Activated CD4-positive, CD25-positive, alpha-beta regulatory T cell treated with anti-CD3 and anti-CD28 coated beads, Interleukin-2, amount 50 U/mL, for 24 hours (primary cell): ENCODE results near the gene GPR108.

Experiments
- ATAC-seq, 2 donors: fragments of 150-1000 bp; cut with Tn5 transposase; one replicate each; pipeline ENCODE4 v1.10.0; 2021; ENCODE audit warnings: mild to moderate bottlenecking in 1 of 2, moderate library complexity in 1 of 2

Gene GPR108

DNA sequence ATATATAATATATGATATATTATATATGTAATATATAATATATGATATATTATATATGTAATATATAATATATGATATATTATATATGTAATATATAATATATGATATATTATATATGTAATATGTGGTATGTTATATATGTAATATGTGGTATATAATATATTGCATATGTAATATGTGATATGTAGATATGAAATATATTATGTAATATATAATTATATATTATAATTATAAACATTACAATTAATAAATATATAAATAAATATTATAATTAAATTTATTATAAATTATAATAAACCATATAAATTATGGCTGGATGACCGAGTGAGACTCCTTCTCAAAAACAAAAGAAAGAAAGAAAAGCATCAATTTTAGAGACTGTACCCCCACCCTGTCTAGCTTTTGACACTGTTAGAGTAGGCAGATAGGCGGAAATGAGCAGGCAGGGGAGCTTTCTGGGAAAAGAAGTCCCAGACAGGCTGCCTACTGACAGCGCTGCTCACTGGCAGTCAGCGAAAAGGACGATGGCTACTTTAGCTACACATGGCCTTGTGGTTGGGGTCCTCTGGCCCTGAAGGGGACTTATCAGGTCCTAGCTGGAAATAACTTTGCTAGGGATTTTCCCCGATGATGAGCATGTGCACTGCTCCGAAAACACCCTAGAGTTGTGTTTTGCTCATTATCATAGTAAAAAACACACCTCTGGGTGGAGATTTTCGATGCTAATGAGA lies 36.6 kb downstream of the GPR108 start:
- no peak for ATAC-seq

DNA sequence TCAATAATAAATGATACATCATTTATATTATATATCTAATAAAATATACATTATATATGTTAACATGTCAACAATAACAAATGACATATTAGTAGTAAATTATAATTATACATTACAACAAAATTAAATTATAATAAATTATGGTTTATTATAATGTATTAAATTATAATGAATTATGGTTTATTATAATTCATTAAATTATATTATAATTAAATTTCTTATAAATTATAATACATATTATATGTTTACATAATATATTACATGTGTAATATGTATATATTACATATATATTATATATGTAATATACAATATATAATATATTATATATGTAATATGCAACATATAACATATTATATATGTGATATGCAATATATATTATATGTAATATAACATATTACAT lies 37.4 kb downstream of the GPR108 start:
- no peak for ATAC-seq

DNA sequence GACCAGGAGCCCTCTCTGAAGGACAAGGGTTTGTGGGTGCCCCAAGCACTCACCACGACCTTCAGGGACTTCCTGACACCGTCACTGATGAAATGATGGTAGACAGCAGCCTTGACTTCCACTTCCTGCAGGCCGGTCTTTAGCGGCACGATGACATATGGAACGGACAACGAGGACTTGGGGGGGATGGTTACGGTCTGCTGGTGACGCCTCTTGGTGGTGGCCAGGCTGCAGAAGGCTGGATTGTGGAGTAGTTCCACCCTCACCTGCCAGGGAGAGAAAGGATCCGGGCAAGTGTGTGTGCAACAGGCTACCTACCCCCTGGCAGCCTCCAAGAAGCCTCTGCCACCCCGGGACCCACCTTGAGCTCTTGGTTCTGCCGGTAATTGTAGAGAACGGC lies 40.1 kb downstream of the GPR108 start:
- ATAC-seq = no peak

DNA sequence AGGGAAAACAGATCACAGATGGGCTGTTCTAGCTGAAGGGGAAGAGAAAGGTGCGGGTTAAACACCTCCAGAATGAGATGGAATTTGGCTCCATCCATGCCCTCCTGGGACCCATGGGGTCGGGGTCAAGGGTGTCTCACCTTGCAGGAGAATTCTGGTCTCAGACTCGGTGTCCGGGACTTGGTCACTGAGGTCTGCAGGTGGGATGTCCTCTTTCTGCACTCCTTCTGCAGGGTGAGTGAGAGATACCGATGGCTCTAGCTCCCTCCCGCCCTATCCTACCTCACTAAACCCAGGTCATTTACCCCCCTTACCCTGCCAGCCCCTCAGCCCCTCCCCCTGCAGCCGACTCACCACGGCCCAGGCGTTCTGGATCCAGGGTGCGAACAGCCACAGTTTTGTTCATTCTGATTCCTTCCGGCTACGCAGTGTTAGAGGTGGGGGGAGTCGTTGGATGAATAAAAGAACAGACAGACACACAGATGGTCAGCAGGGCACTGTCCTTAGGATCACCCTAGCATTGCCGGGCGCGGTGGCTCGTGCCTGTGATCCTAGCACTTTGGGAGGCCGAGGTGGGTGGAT lies 41.0 kb downstream of the GPR108 start:
- ATAC-seq = no peak

DNA sequence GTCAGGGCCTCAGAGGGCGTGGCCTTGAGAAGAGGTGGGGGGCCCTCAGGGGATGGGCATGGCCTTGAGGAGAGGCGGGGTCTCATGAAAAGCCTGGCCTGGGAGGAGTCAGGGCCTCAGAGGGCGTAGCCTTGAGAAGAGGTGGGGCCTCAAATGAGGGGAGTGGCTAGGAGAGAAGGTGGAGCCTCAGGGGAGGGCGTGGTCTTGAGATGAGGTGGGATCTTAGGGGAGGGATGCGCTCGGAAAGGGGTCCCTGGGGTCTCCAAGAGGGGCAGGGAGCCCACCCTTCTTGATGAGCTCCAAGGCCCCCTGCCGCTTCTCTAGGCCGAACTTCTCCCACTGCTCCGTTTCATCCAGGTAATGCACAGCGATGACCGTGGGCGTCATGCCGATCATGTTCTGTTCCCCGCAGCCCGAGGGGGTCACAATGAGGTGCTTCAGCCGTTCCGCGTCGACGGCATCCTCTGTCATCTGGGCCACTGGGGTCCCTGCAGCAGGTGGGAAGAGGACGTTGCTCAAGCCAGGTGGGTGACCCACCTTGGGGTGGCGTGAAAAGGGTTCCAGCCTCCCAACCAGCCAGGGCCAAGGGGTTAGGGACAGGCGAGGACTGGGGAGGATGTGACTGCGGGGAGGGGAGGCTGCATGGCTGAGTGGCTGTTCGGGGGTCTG lies 43.1 kb downstream of the GPR108 start:
- no peak for ATAC-seq

DNA sequence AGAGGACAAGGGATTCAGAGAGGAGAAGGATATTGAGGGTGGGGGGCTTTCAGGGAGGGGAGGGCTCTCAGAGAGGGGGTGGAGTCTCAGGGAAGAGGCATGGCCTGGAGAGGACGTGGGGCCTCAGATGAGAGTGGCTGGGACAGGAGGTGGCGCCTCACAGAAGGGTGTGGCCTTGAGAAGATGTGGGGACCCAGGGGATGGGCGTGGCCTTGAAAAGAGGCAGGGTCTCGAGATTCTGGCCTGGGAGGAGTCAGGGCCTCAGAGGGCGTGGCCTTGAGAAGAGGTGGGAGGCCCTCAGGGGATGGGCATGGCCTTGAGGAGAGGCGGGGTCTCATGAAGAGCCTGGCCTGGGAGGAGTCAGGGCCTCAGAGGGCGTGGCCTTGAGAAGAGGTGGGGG lies 43.7 kb downstream of the GPR108 start:
- no peak for ATAC-seq

DNA sequence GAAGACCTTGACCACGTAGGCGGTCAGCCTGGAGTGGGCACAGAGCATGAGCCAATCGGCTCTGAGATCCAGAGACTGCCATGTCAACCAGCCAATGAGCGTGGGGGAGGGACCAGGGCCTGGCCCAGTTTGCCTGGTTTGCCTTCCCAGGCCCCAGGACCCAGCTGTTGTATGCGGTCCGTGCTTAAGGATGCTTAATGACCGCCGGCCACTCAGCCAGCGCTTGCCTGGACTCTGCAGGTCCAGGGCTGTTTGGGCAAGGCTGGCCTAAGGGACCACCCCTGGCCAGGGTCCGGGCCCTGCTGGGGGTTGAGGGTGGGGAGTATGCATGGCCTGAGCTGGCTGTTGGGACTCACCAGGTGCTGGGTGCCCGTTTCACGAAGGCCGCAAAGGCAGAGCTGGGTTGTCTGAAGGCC lies 44.3 kb downstream of the GPR108 start:
- ATAC-seq = no peak

DNA sequence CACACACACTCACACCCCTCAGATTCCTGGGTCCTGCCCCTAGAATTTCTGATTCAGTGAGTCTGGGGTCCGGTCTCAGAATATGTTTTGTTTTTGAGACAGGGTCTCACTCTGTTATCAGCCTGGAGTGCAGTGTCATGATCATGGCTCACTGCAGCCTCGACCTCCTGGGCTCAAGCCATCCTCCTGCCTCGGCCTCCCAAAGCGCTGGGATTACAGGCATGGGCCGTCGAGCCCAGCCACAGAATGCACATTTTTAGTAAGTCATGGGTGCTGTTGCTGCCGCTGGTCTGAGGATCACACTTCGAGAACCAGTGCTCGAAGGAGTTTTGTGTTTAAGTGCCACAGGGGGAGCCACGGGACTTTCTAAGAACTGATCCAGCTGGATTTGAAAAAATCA lies 45.4 kb downstream of the GPR108 start:
- ATAC-seq = no peak

DNA sequence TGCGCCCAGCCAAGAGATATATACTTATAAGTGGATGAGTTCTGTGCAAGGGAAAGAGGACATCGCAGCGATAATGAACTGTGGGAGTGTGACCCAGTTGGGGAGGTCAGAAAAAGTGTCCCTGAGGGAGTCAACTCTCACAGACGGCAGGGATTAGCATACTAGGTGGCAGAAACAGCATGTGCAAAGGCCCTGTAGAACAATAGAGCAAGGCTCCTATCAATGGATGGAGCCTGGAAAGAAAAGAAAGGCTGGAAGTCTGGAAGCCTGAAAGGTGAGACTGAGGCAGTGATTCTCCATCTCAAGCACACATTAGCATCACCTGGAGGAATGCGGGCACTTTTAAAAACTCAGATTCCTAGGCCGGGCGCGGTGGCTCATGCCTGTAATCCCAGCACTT lies 46.0 kb downstream of the GPR108 start:
- no peak for ATAC-seq

DNA sequence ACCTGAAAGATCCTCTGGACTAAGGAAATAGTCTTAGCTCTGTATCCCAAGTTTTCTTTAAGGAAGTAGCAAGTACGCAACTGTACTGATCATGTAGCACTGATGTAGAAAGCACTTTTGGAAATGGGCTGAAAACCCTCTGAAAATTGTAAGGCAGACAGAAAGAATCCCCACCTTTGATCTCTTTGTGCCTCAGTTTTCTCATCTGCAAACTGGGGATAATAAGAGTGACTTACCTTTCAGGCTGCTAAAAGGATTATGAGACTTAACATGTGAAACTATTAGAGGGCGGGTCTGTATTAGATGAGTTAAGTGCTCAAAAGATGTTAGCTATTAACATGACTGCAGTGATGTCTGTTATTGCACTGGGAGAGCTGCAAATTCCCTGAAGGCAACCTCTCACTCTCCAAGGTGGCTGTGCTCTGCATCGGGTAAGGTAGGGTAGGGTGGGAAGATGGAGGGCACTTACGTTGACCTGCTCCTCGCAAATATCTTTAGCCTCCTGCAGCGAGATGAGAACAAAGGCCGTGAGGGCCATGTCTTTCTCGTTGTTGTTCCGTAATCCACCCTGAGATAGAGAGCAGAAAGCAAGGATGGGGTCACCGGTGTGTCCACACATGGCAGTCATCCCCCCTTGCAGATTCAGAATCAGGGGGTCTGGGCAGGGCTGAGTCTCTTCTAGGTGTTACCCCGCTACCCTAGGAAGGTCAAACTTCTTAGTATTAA lies 47.1 kb downstream of the GPR108 start:
- ATAC-seq = no peak

DNA sequence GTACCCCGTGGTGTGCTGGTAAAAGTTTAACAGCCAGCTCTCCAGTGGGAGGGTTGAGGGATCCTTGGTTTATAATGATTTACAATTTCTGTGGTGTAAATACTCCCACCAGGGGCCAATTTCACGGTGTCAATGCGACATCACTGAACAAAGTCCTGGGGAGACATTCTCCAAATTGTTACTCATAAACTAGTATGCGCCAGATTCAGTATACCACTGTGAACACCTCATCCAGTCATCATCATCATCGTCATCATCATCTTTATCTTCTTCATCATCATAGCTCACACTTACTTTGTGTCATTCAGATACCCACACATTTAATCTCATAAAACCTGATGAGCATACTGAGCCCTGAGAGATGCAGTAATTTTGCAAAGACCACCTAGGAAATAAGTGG lies 50.3 kb downstream of the GPR108 start:
- ATAC-seq = peak; percentile 83 to 85

DNA sequence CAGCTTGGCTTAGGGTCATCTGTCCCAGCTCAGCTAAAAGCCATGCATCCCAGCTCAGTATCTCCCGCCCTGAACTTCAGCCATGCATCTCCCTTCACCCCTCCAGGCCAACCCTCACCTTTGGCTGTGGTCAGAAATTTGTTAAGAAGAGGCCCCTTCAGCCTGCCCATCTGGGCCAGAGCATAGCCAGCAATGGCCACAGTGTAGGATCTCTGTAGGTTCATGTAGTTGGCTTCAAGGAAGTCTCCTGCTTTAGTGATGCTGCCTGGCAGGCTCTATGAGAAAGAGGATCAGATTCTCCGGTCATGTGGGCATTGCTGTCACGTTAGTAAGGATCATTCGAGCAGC lies 50.8 kb downstream of the GPR108 start:
- no peak for ATAC-seq

DNA sequence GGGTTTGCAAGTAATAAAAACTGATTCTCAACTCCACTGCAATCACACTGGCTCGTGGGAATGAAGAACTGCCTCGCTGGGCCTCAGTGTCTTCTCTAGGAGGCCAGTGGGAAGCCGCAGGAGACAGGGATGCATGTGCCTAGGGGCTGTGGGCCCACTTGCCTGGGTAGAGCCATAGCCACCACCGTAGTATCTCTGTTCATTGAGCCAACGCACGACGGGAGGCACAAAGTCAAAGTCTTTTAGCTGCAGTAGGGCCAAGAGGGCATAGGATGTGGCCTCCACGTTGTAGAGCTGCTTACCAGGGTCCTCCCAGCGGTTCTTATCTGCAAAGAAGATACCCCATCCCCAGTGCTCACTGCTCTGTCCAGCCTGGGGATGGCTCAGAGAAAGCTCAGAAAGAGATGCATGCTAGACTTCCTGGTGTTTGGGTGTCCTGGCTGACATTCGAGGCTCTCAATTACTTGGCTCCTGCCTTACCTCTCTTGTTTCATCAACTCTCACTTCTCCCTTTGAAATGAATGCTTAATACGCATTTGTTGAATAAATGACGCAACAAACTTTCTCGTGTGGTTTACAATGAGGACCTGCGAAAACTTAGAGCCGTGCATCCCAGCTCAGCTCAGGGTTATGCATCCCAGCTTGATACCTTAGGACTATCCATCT lies 51.3 kb downstream of the GPR108 start:
- ATAC-seq = no peak

DNA sequence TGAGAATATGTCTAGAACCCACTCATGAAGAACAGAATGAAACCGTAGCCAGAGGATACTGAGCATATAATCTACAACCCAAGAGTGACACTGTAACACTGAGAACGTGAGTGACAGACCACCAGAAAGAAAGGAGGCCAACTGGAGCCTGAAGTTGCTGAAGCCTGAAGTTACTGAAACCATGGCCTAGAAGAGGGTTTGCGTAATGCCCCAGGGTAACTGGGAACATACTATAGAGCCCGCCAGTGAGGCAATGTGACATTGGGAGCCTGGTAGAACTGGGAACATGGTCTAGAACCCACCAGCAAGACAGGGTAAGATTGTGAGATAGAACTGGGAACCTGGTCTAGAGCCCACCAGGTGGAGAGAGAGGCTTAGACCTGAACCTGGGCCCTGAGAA lies 51.9 kb downstream of the GPR108 start:
- no peak for ATAC-seq

DNA sequence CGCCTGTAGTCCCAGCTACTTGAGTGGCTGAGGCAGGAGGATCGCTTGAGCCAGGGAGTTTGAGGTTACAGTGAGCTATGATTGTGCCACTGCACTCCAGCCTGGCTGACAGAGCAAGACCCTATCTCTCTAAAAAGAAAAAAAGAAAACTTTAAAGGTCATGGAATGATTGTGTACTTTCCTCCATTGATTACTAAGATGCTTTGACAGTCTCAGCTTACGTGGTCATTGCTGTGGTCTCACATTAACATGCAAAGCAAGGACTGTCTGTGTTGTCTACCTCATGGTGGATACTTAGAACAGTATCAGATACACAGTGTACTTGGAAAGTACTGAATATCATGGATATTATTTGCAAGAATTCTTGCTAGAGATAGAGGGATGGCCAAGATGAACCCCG lies 53.4 kb downstream of the GPR108 start:
- ATAC-seq = peak in 1 of 2 donors; percentile 22

DNA sequence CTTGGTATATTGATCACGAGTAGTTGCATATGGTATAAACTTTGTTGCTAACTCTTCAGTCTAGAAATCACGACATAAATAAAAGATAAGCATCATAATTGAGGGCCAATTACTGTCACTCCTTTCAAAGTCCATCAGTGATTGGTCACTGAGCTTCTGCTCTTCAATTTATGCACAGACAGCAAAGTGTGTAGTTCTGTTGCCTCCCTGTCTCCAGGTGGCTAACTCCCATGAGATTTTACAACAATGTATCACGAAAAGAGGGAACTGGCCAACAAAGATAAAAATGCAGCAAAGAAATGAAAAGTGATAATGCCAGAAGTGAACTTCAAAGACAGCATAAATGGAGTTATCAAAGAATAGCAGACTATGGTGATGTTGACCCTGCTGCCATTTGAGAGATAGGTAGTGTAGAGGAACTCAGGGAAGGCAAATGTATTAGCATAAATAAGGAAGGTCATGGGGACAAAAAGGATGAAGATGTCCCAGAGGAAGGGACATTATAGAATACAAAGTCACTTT lies 54.7 kb downstream of the GPR108 start:
- ATAC-seq = no peak

DNA sequence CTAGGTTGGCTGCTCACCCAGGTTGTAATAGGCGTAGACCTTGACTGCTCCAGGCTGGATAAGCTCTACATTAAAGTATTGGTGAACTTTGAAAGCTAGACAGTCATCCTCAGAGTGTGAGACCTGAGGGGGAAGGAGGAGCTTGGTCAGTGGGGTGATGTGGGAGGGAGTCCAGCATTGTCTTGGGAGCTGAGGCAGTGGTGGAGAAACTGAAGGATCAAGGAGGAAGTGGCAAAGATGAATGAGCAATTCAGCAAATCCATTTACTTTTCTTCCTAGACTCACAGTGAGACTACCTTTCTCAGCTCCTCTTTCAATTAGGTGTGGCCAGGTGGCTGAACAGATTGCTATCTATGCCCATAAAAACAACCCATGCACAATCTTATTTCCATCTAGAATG lies 57.2 kb downstream of the GPR108 start:
- no peak for ATAC-seq
